Measurements from ENCODE around the gene FUOM.

FUOM gene

DNA sequence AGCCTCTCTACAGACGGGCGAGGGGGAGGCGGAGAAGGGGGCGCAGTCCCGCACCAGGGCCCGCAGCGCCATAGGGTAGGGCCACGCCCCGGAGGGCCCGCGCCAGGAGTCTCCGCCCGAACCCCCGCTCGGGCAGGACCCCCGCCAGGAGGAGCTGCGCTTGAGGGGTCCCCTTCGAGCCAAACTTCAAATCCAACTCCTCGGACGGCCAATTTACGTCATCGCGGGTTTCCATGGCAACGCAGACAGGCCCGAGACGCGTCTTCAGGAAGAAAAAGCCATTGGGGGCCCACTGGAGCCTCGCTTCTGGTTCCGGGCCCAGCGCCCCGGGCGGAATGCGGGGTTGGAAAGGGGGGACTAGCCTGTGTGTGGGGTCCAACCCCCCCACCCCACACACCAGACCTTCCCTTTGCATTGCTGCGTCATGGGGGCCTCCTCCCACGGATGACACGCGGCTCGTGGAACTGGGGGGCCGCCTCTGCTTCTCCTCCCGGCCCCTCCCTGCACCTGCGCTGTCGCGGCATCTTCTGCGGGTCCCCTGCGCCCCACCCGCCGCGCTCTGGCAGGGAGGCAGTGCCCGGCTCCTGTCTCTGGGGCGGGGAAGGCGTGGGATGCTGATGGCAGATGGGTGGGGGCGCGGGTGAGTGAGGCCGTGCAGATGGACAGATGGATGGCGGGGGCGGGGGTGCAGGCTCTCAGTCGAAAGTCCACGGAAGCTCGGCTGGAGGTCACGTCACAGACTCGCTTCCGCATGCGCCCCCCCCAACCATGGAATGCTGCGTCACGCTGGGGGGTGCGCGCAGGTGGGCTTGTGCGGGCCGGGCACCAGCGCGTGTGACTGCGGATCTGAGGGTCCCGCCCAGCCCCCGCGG is 22.3 kb downstream of the FUOM start:
- TF ChIP-seq POLR2AphosphoS5 (IDR thresholded peaks at IDR 0.05; ENCODE audit: low read depth) (no peak), GABPA (IDR thresholded peaks at IDR 0.05; ENCODE audit: low read depth) (no peak), SPI1 (IDR thresholded peaks at IDR 0.05; ENCODE audit: borderline replicate concordance, low read depth) (no peak)
- TF ChIP-seq, protein P1, sequence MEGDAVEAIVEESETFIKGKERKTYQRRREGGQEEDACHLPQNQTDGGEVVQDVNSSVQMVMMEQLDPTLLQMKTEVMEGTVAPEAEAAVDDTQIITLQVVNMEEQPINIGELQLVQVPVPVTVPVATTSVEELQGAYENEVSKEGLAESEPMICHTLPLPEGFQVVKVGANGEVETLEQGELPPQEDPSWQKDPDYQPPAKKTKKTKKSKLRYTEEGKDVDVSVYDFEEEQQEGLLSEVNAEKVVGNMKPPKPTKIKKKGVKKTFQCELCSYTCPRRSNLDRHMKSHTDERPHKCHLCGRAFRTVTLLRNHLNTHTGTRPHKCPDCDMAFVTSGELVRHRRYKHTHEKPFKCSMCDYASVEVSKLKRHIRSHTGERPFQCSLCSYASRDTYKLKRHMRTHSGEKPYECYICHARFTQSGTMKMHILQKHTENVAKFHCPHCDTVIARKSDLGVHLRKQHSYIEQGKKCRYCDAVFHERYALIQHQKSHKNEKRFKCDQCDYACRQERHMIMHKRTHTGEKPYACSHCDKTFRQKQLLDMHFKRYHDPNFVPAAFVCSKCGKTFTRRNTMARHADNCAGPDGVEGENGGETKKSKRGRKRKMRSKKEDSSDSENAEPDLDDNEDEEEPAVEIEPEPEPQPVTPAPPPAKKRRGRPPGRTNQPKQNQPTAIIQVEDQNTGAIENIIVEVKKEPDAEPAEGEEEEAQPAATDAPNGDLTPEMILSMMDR (IDR thresholded peaks at IDR 0.05; ENCODE audit: insufficient read depth, low read length), result no peak
- TF ChIP-seq, protein P2, sequence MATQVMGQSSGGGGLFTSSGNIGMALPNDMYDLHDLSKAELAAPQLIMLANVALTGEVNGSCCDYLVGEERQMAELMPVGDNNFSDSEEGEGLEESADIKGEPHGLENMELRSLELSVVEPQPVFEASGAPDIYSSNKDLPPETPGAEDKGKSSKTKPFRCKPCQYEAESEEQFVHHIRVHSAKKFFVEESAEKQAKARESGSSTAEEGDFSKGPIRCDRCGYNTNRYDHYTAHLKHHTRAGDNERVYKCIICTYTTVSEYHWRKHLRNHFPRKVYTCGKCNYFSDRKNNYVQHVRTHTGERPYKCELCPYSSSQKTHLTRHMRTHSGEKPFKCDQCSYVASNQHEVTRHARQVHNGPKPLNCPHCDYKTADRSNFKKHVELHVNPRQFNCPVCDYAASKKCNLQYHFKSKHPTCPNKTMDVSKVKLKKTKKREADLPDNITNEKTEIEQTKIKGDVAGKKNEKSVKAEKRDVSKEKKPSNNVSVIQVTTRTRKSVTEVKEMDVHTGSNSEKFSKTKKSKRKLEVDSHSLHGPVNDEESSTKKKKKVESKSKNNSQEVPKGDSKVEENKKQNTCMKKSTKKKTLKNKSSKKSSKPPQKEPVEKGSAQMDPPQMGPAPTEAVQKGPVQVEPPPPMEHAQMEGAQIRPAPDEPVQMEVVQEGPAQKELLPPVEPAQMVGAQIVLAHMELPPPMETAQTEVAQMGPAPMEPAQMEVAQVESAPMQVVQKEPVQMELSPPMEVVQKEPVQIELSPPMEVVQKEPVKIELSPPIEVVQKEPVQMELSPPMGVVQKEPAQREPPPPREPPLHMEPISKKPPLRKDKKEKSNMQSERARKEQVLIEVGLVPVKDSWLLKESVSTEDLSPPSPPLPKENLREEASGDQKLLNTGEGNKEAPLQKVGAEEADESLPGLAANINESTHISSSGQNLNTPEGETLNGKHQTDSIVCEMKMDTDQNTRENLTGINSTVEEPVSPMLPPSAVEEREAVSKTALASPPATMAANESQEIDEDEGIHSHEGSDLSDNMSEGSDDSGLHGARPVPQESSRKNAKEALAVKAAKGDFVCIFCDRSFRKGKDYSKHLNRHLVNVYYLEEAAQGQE (IDR thresholded peaks at IDR 0.05; ENCODE audit: insufficient replicate concordance, low read depth), result no peak
- Histone ChIP-seq H3K27ac (replicated peaks) (no peak overlapping the region), H3K4me3 (replicated peaks; ENCODE audit: insufficient read depth, low read length) (no peak overlapping the region), H3K27me3 (ENCODE audit: insufficient read depth, poor library complexity, severe bottlenecking) (peaks cover 29% of the 10 kb centered on the region)
- peak in 1 of 2 experiments; percentile 38 for DNase-seq (ENCODE audit: low read depth in 1 of 2, low spot score in 1 of 2)

DNA sequence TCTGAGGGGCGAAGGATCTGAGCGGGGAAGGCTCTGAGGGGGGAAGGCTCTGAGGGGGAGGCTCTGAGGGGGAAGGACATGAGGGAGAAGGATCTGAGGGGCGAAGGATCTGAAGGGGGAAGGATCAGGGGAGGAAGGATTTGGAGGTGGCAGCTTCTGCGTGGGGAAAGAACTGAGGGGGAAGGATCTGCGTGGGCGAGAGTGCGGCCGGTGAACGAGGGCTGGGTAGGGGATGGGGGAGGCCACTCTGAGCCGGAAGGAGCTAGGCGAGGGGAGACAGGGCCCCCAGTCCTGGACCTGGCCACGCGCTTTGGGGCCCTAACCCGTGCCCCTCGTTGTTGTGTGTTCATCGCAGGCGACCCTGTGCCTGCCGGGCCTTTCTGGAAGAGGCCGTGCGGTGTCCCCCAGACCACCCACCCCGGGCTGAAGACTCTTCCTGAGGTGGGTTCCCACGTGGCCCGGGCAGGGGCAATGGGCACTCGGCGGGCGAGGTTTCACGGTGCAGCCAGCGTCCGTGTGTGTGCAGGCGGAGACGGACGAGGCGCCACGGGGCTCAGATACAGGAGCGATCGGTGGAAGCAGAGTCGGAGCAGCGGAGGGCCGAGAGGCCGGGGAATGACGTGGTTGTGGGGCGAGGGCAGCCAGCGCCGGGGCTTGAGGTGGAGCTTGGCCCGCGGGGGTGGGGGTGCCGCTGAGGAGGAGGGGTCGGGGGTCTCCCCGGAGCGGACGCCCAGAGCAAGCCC is 23.1 kb downstream of the FUOM start:
- DNase-seq (ENCODE audit: low read depth in 1 of 2, low spot score in 1 of 2), result no peak
- TF ChIP-seq, protein P1 (IDR thresholded peaks at IDR 0.05; ENCODE audit: insufficient read depth, low read length), result no peak
- TF ChIP-seq GABPA (IDR thresholded peaks at IDR 0.05; ENCODE audit: low read depth), result no peak
- no peak for TF ChIP-seq POLR2AphosphoS5 (IDR thresholded peaks at IDR 0.05; ENCODE audit: low read depth)
- TF ChIP-seq SPI1 (IDR thresholded peaks at IDR 0.05; ENCODE audit: borderline replicate concordance, low read depth), result no peak
- TF ChIP-seq, protein P2 (IDR thresholded peaks at IDR 0.05; ENCODE audit: insufficient replicate concordance, low read depth), result no peak
- peaks cover 29% of the 10 kb centered on the region for H3K27me3 ChIP-seq (ENCODE audit: insufficient read depth, poor library complexity, severe bottlenecking)
- no peak overlapping the region for H3K27ac ChIP-seq (replicated peaks)
- H3K4me3 ChIP-seq (replicated peaks; ENCODE audit: insufficient read depth, low read length), result no peak overlapping the region

DNA sequence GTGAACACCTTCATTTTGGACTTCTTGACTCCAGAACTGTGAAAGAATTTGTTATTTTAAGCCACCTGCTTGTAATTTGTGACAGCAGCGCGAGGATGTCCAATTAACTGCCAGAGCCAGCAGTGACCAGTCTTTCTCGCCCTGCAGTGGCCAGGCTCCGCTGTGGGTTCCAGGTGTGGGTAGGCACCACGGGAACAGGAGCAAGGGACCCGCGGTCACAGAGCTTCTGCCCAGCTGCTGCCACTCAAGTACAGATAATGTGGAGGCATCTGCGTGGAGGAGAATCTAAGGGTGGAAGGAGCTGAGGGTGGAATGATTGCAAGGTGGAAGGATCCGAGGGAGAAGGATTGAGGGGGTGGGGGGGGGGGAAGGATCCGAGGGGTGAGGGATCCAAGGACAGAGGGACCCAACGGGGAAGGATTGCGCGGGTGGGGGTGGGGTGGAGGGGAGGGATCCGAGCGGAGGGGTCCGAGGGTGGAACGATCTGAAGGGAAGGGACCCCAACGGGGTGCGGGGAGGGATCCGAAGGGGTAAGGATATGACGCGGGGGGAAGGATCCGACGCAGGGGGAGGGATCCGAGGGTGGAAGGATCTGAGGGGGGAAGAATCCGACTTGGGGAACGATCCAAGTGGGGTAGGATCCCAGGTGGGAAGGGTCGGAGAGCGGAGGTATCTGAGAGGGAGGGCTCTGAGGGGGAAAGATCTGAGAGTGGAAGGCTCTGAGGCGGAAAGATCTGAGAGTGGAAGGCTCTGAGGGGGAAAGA is 24.7 kb downstream of the FUOM start:
- TF ChIP-seq, protein P2 (IDR thresholded peaks at IDR 0.05; ENCODE audit: insufficient replicate concordance, low read depth), result no peak
- TF ChIP-seq POLR2AphosphoS5 (IDR thresholded peaks at IDR 0.05; ENCODE audit: low read depth) (no peak), SPI1 (IDR thresholded peaks at IDR 0.05; ENCODE audit: borderline replicate concordance, low read depth) (no peak), GABPA (IDR thresholded peaks at IDR 0.05; ENCODE audit: low read depth) (no peak)
- TF ChIP-seq, protein P1 (IDR thresholded peaks at IDR 0.05; ENCODE audit: insufficient read depth, low read length), result no peak
- Histone ChIP-seq H3K27me3 (ENCODE audit: insufficient read depth, poor library complexity, severe bottlenecking) (peaks cover 33% of the 10 kb centered on the region), H3K4me3 (replicated peaks; ENCODE audit: insufficient read depth, low read length) (no peak overlapping the region), H3K27ac (replicated peaks) (no peak overlapping the region)
- no peak for DNase-seq (ENCODE audit: low read depth in 1 of 2, low spot score in 1 of 2)
